ENCODE results near the gene SLC6A13.

SLC6A13 gene

DNA sequence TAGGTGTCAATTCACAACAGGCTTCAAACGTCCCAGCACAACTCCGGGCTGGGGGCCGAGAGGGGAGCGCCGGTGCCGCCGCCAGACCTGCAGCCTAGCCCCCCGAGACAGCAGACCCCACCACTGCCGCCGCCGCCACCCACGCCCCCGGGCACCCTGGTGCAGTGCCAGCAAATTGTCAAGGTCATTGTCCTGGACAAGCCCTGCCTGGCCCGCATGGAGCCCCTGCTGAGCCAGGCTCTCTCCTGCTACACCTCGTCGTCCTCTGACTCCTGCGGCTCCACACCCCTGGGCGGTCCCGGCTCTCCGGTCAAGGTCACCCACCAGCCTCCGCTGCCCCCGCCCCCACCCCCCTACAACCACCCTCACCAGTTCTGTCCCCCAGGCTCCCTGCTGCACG, 88.0 kb downstream of the SLC6A13 start:
- no peak overlapping the region for H2AFZ ChIP-seq (ENCODE audit: low read depth, low read length)
- no peaks in the 10 kb centered on the region for H3K36me3 ChIP-seq (ENCODE audit: insufficient read depth, low read length)
- no peak for TF ChIP-seq CTCF (IDR thresholded peaks at IDR 0.05; ENCODE audit: borderline replicate concordance, extremely low read depth, low read length, poor library complexity, severe bottlenecking)
- no peak for TF ChIP-seq EZH2 (IDR thresholded peaks at IDR 0.05; ENCODE audit: borderline replicate concordance, low read depth, low read length, severe bottlenecking)
- no peaks in the 10 kb centered on the region for H3K4me1 ChIP-seq (ENCODE audit: insufficient read depth, low read length)
- no peak overlapping the region for H3K9ac ChIP-seq (ENCODE audit: low read depth, low read length)
- no peak overlapping the region for H3K27ac ChIP-seq (ENCODE audit: low read length)
- ATAC-seq (ENCODE audit: insufficient read depth, low read depth): no peak
- H3K4me3 ChIP-seq (ENCODE audit: low read depth in 1 of 2, low read length in 2 of 2): no peak overlapping the region
- no peak overlapping the region for H3K4me2 ChIP-seq (ENCODE audit: insufficient read depth, low read length)
- H4K20me1 ChIP-seq (ENCODE audit: insufficient read depth, low read length): no peaks in the 10 kb centered on the region
- DNase-seq: no peak
- no peaks in the 10 kb centered on the region for H3K79me2 ChIP-seq (ENCODE audit: insufficient read depth, low read length)
- no peaks in the 10 kb centered on the region for H3K9me3 ChIP-seq (ENCODE audit: insufficient read depth, low read length, severe bottlenecking)
- H3K27me3 ChIP-seq (ENCODE audit: insufficient read depth, low read length, poor library complexity): no peaks in the 10 kb centered on the region

- ATAC-seq (ENCODE audit: insufficient read depth, low read depth): no peak
- H3K4me3 ChIP-seq (ENCODE audit: low read depth in 1 of 2, low read length in 2 of 2): no peak overlapping the region
- no peaks in the 10 kb centered on the region for H3K27me3 ChIP-seq (ENCODE audit: insufficient read depth, low read length, poor library complexity)
- no peaks in the 10 kb centered on the region for H3K36me3 ChIP-seq (ENCODE audit: insufficient read depth, low read length)
- no peak overlapping the region for H3K4me2 ChIP-seq (ENCODE audit: insufficient read depth, low read length)
- TF ChIP-seq CTCF (IDR thresholded peaks at IDR 0.05; ENCODE audit: borderline replicate concordance, extremely low read depth, low read length, poor library complexity, severe bottlenecking) (no peak), EZH2 (IDR thresholded peaks at IDR 0.05; ENCODE audit: borderline replicate concordance, low read depth, low read length, severe bottlenecking) (no peak)
- no peaks in the 10 kb centered on the region for H3K79me2 ChIP-seq (ENCODE audit: insufficient read depth, low read length)
- H3K27ac ChIP-seq (ENCODE audit: low read length): no peak overlapping the region
- no peaks in the 10 kb centered on the region for H3K4me1 ChIP-seq (ENCODE audit: insufficient read depth, low read length)
- H3K9me3 ChIP-seq (ENCODE audit: insufficient read depth, low read length, severe bottlenecking): no peaks in the 10 kb centered on the region
- H4K20me1 ChIP-seq (ENCODE audit: insufficient read depth, low read length): no peaks in the 10 kb centered on the region
- no peak overlapping the region for H2AFZ ChIP-seq (ENCODE audit: low read depth, low read length)
- DNase-seq: no peak
- H3K9ac ChIP-seq (ENCODE audit: low read depth, low read length): no peak overlapping the region
These were observed 88.5 kb downstream of the SLC6A13 start for GRCh38 chr12:174124-174523.

DNA sequence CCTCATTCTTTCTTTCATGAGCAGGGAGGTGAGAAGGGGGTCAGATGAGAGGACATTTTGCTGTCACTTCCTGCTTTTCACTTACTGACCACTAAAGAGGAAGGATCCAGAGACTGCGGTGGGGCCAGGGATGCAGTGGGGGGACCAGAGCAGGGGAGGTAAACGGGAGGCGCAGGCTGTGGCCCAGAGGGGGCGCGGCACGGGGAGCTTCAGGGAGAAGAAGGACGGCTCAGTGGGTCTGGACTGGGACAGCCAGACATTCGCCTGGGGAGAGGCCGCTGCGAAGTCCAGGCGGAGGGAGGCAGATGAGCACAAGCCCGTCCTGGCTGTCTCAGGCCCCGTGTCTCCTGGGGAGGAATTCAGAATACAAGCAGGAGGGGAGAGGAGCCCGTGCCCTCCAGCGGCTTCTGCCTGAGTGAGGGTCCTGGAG, 89.9 kb downstream of the SLC6A13 start:
- TF ChIP-seq EZH2 (IDR thresholded peaks at IDR 0.05; ENCODE audit: borderline replicate concordance, low read depth, low read length, severe bottlenecking) (no peak), CTCF (IDR thresholded peaks at IDR 0.05; ENCODE audit: borderline replicate concordance, extremely low read depth, low read length, poor library complexity, severe bottlenecking) (no peak)
- H3K27me3 ChIP-seq (ENCODE audit: insufficient read depth, low read length, poor library complexity): peaks cover 4% of the 10 kb centered on the region
- H4K20me1 ChIP-seq (ENCODE audit: insufficient read depth, low read length): peaks cover 6% of the 10 kb centered on the region; the same call in 1 of the 2 replicates
- H3K79me2 ChIP-seq (ENCODE audit: insufficient read depth, low read length): no peaks in the 10 kb centered on the region
- H3K9ac ChIP-seq (ENCODE audit: low read depth, low read length): no peak overlapping the region
- H3K4me3 ChIP-seq (ENCODE audit: low read depth in 1 of 2, low read length in 2 of 2): no peak overlapping the region
- H3K36me3 ChIP-seq (ENCODE audit: insufficient read depth, low read length): no peaks in the 10 kb centered on the region
- no peak overlapping the region for H2AFZ ChIP-seq (ENCODE audit: low read depth, low read length)
- DNase-seq (no peak), ATAC-seq (ENCODE audit: insufficient read depth, low read depth) (no peak)
- H3K27ac ChIP-seq (ENCODE audit: low read length): no peak overlapping the region
- H3K4me2 ChIP-seq (ENCODE audit: insufficient read depth, low read length): no peak overlapping the region
- H3K9me3 ChIP-seq (ENCODE audit: insufficient read depth, low read length, severe bottlenecking): no peaks in the 10 kb centered on the region
- H3K4me1 ChIP-seq (ENCODE audit: insufficient read depth, low read length): no peaks in the 10 kb centered on the region
